ENCODE results near the gene ARHGAP9.

DNA sequence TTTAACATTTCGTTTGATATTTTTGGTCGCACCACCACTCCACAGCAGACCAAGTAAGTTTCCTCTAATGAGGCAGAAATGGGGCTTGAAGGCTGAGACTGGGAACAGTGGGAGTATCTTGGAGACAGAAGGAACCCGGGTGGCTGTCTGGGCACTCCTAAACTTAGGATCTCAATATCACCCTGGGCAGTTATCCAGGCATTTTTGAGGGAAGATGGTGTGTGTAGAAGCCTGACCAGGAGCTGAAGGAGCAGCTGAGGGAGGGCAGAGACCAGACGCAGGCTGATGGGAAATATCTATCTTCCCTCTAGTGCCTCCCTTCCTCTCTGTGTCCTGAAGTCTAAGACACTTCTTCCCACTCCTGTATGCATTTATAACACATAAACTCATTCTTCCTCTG, 18.9 kb upstream of the ARHGAP9 start:
- no peak for TF ChIP-seq CTCF (IDR thresholded peaks at IDR 0.05)
- no peak for TF ChIP-seq POLR2A (IDR thresholded peaks at IDR 0.05)

All from vagina (tissue), 2 donors.